ENCODE data around the gene SPRR5. TPM values are rescaled to one million over a fixed set of nuclear protein-coding genes. Genes with fewer than 3 reads are reported as not detected.

Gene SPRR5, protein sequence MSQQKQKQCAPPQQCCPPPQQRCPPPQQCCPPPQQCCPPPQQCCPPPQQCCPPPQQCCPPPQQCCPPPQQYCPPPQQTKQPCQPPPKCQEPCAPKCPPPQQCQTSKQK
- total RNA-seq: not detected

DNA sequence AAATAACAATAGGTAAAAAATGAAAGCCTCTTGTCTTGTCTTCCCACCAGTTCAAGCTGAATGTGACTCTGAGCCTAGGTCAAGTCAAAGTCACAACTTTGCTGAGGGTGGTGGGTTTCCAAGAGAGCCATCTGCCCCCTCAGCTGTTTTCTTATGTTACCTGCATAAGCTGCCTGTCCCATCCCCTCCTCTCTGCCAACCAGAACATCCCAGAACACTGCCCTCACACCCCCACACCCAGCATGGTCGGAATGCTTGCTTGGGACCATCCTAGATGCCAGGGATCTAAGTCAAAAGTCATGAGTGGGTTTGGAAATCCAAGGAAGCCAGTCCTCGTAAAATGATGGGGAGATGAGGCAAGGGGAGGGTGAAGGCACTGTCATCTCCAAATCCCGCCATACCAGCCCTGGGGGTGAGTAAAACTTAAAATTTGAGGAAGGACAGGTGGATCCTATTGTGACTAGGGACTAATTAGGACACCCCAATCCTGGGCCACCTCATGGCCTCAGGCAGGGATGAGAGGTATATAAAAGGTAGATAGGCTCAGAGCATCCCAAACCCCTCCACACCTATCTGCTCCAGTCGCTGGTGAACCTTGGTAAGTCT, at the start of gene SPRR5:
Gene SPRR5, plus strand, starts transcription at position 556 of the 606 bp plus-strand sequence. CDS start 1,349 bp downstream, outside the sequence.

DNA sequence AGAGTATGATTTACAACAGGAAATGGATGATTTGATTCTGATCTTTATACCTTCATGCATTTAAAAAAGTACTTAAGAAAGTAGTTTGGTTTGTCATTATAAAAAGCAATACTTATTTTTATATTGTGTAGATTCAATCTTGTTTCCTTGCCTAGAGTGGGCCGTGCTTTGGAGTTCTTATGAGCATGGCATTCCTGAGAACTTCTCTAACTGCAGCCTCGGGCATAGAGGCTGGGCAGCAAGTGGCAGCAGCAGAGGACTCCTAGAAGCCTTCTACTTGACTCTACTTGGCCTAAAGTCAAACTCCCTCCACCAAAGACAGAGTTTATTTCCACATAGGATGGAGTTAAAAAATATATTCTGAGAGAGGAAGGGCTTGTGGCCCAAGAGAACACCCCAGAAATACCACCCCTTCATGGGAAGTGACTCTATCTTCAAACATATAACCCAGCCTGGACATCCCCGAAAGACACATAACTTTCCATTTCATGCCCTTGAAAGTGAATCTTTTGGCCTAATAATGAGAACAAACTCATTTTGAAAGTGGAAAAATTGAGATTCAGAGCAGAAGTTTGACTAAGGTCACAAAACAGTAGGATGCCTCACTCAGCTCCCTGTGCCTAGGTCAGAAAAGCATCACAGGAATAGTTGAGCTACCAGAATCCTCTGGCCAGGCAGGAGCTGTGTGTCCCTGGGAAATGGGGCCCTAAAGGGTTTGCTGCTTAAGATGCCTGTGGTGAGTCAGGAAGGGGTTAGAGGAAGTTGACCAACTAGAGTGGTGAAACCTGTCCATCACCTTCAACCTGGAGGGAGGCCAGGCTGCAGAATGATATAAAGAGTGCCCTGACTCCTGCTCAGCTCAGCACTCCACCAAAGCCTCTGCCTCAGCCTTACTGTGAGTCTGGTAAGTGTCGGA, 39.1 kb upstream of the SPRR5 start, which contains the start of gene IVL:
Gene IVL, plus strand, starts transcription at position 861 of the 916 bp plus-strand sequence. CDS start 1,252 bp downstream, outside the sequence.

DNA sequence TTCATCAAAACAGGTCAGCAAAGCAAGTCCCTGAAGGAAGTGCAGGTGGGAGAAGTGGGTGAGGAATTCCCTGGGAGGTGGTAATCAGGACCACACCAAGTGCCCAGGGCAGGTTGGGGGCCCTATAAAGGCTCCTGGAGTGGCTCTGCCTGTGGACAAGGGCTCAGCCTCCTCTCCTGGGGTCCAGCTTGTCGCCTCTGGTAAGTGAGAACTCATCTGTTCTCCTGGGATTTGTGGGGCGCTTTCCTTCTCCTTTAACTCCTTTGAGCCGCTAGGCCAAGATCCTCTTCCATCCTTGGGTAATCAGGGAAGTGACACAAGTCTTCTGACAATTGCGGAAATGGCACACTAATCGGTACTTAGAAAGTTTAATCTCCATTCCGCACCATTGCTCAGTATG, 23.5 kb downstream of the SPRR5 start, which contains the start of gene SPRR4:
Gene SPRR4, plus strand, starts transcription at position 154 of the 400 bp plus-strand sequence. CDS start 1,243 bp downstream, outside the sequence.

DNA sequence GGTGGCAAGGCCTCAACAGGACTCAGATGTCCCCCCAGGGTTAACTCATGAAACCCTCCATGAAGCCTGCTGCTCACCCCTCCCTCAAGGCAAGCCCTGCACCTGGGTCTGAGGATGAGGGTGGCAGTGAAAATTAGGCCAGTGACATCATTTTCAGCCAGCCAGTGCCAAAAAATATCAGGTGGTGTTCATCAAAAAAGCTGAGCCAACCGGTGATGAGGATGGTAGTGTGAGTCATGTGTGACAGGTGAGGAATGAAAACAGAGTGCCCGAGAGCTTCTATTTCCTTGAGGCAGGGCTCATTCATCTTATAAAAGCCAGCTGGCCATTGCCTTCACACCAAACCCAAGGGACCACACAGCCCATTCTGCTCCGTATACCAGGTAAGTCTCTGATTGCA, 36.7 kb downstream of the SPRR5 start, which contains the start of gene SPRR1A:
Gene SPRR1A, plus strand, starts transcription at position 339 of the 400 bp plus-strand sequence. CDS start 1,150 bp downstream, outside the sequence.

Small RNA genes lying within 50 kb of the gene (small RNA-seq; reads per million reads assigned to genes)
- gene SPRR1A (ENCODE audit: low replicate concordance): not detected

Other genes starting within 250 kb of the SPRR5 start
- gene LCE2A, start 248.9 kb upstream of the SPRR5 start, total RNA-seq: not detected
- not detected for gene LCE4A, start 239.0 kb upstream of the SPRR5 start, total RNA-seq
- not detected for gene KPRP, start 189.2 kb upstream of the SPRR5 start, total RNA-seq
- gene LCE1F, start 172.1 kb upstream of the SPRR5 start, total RNA-seq: not detected
- gene LCE1E, start 160.9 kb upstream of the SPRR5 start, total RNA-seq: not detected
- gene LCE1D, start 150.5 kb upstream of the SPRR5 start, total RNA-seq: not detected
- gene LCE1C, start 140.6 kb upstream of the SPRR5 start, total RNA-seq: not detected
- not detected for gene LCE1B, start 135.2 kb upstream of the SPRR5 start, total RNA-seq
- gene LCE1A, start 119.7 kb upstream of the SPRR5 start, total RNA-seq: not detected
- not detected for gene LCE6A, start 104.3 kb upstream of the SPRR5 start, total RNA-seq
- gene LCE7A, start 87.2 kb upstream of the SPRR5 start, total RNA-seq: not detected
- gene SMCP, start 68.9 kb upstream of the SPRR5 start, total RNA-seq: not detected
- gene IVL, start 38.7 kb upstream of the SPRR5 start, total RNA-seq: 0.35 TPM
- not detected for gene SPRR4, start 23.4 kb downstream of the SPRR5 start, total RNA-seq
- gene SPRR1A, start 36.9 kb downstream of the SPRR5 start, total RNA-seq: not detected
- gene SPRR3, start 54.5 kb downstream of the SPRR5 start, total RNA-seq: 0.58 TPM
- not detected for gene SPRR1B, start 84.0 kb downstream of the SPRR5 start, total RNA-seq
- not detected for gene SPRR2D, start 93.9 kb downstream of the SPRR5 start, total RNA-seq
- gene SPRR2A, start 110.3 kb downstream of the SPRR5 start, total RNA-seq: not detected
- not detected for gene SPRR2B, start 124.4 kb downstream of the SPRR5 start, total RNA-seq
- gene SPRR2E, start 147.3 kb downstream of the SPRR5 start, total RNA-seq: not detected
- not detected for gene SPRR2F, start 166.3 kb downstream of the SPRR5 start, total RNA-seq
- not detected for gene SPRR2G, start 203.7 kb downstream of the SPRR5 start, total RNA-seq